ENCODE results near the gene SKOR2.

The SKOR2 gene

DNA sequence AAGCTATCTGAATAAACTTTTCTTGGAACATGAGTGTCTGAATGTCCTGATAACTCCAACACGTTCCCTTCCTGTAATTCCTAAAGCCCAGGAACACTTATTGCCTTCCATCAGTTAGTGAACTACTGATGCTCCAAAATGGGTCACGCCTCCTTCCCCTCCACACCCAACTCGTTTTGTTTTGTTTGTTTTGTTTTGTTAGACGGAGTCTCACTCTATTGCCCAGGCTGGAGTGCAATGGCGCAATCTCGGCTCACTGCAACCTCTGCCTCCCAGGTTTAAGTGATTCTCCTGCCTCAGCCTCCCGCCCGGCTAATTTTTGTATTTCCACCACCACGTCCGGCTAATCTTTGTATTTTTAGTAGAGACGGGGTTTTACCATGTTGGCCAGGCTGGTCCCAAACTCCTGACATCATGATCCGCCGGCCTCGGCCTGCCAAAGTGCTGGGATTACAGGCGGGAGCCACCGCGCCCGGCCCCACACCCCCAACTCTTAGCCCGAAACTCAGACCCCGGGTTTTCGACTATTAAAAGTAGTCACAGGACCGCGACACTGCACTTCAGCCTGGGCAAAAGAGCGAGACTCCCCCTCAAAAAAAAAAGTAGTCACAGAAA, 76.1 kb downstream of the SKOR2 start:
- TF ChIP-seq CTCF (IDR thresholded peaks at IDR 0.05; ENCODE audit: low read length, missing control alignments), result no peak
- DNase-seq (ENCODE audit: low read depth), result peak; percentile 10
- H3K4me3 ChIP-seq (replicated peaks; ENCODE audit: low read depth, low read length), result peak overlapping the region; percentile 96

- no peak for DNase-seq (ENCODE audit: low read depth)
- peak overlapping the region; percentile 96 for H3K4me3 ChIP-seq (replicated peaks; ENCODE audit: low read depth, low read length)
- no peak for TF ChIP-seq CTCF (IDR thresholded peaks at IDR 0.05; ENCODE audit: low read length, missing control alignments)
Observed at GRCh38 chr18:47174545-47175116, 76.8 kb downstream of the SKOR2 start.

- no peak overlapping the region for H3K4me3 ChIP-seq (replicated peaks; ENCODE audit: low read depth, low read length)
- no peak for TF ChIP-seq CTCF (IDR thresholded peaks at IDR 0.05; ENCODE audit: low read length, missing control alignments)
Observed at GRCh38 chr18:47172476-47172875, 79.0 kb downstream of the SKOR2 start.

DNA sequence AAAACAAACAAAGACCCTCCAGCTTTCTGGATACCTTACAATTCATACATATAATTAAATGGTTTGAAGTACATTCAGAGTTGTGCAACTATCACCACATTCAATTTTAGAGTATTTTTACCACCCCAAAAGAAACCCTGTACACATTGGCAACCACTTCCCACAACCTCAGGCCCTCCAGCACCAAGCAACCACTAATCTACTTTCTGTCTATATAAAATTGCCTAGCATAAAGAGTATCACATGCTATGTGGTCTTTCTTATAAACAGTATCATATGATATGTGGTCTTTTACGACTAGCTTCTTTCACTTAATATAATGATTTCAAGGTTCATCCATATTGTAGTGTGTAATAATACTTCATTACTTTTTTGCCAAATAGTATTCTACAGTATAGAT, 82.5 kb downstream of the SKOR2 start:
- H3K4me3 ChIP-seq (replicated peaks; ENCODE audit: low read depth, low read length), result no peak overlapping the region
- no peak for TF ChIP-seq CTCF (IDR thresholded peaks at IDR 0.05; ENCODE audit: low read length, missing control alignments)
- no peak for DNase-seq (ENCODE audit: low read depth)

More at GRCh38 chr18:47172476-47172875, 79.0 kb downstream of the SKOR2 start:
- no peak for DNase-seq (ENCODE audit: low read depth)

GRCh38 chr18:47168509-47168908, 83.0 kb downstream of the SKOR2 start:
- no peak for DNase-seq (ENCODE audit: low read depth)
- H3K4me3 ChIP-seq (replicated peaks; ENCODE audit: low read depth, low read length), result no peak overlapping the region
- no peak for TF ChIP-seq CTCF (IDR thresholded peaks at IDR 0.05; ENCODE audit: low read length, missing control alignments)

DNA sequence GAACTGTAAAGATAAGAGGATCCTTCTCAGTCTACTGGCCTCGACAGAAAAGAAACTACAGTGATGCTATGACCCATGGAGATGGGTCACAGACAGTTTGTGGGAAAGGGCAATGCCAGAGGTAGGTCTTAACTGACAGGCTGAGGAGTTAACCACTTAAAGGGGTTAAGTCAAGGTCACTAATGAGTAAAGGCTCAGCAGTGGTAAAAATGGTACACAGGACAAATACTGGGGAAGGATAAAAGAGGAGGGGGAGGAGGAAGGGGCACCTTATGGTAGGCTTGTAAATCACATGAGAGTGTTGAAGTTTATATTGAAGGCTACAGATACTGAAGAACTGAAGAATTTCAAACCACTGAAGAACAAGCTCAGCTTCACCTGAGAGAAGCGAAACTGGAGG, 85.2 kb downstream of the SKOR2 start:
- no peak overlapping the region for H3K4me3 ChIP-seq (replicated peaks; ENCODE audit: low read depth, low read length)
- DNase-seq (ENCODE audit: low read depth), result no peak
- TF ChIP-seq CTCF (IDR thresholded peaks at IDR 0.05; ENCODE audit: low read length, missing control alignments), result no peak

DNA sequence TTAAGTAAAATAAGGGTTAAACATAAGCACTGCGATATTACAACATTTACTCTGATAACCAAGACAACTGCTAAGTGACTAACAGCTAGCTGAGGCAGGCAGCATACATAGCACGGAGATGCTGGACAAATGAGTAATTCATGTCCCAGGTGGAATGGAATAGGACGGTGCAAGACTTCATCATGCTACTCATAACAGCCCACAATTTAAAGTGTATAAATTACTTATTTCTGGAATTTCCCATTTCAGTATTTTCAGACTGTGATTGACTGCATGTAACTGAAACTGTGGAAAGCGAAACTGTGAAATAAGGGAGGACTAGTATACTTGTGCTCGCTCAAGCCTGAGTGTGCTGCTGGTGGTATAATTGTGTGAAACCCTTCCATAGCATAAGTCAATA, 88.2 kb downstream of the SKOR2 start:
- peak overlapping the region; percentile 36 for H3K4me3 ChIP-seq (replicated peaks; ENCODE audit: low read depth, low read length)
- peak; percentile 73 for DNase-seq (ENCODE audit: low read depth)
- TF ChIP-seq CTCF (IDR thresholded peaks at IDR 0.05; ENCODE audit: low read length, missing control alignments), result no peak

Measured in fibroblast of pulmonary artery (primary cell).